HepG2 (cell line): ENCODE measurements around the gene C14orf119. TPM values are rescaled to one million over a fixed set of nuclear protein-coding genes. Genes with fewer than 3 reads are reported as not detected.

ENCODE experiments used
- ADNP ChIP-seq: sonication (generic); formaldehyde crosslinking; IDR thresholded peaks from 2 replicates; pipeline ENCODE4 v1.4.0; 2020; ENCODE audit warnings: missing genetic modification reagents
- AHR ChIP-seq: IDR thresholded peaks from 2 replicates; pipeline ENCODE4 v1.6.1; 2018; ENCODE audit warnings: missing genetic modification reagents, missing compliant biosample characterization
- DMAP1 ChIP-seq: IDR thresholded peaks from 2 replicates; pipeline ENCODE4 v1.6.1; 2016
- FOXJ3 ChIP-seq: sonication (generic); formaldehyde crosslinking; IDR thresholded peaks from 2 replicates; pipeline ENCODE4 v1.4.0; 2020; ENCODE audit warnings: missing genetic modification reagents, mild to moderate bottlenecking, borderline replicate concordance
- HOXD1 ChIP-seq: sonication (generic); formaldehyde crosslinking; IDR thresholded peaks from 2 replicates; pipeline ENCODE4 v1.5.0; 2020; ENCODE audit warnings: missing genetic modification reagents
- KAT8 ChIP-seq: IDR thresholded peaks from 2 replicates; pipeline ENCODE4 v1.6.1; 2016; ENCODE audit warnings: missing genetic modification reagents, missing compliant biosample characterization
- MIER3 ChIP-seq: IDR thresholded peaks from 2 replicates; pipeline ENCODE4 v1.6.1; 2016; ENCODE audit warnings: missing compliant biosample characterization, borderline replicate concordance
- MTA3 ChIP-seq: sonication (generic); formaldehyde crosslinking; IDR thresholded peaks from 2 replicates; pipeline ENCODE4 v1.4.0; 2020; ENCODE audit warnings: missing genetic modification reagents
- PTBP1 ChIP-seq: fragments of 200-400 bp; formaldehyde crosslinking; IDR thresholded peaks from 2 replicates; pipeline ENCODE4 v1.6.1; 2018; ENCODE audit warnings: low read length, low read depth; ENCODE audit not compliant: poor library complexity, severe bottlenecking
- SCMH1 ChIP-seq: sonication (generic); formaldehyde crosslinking; IDR thresholded peaks from 2 replicates; pipeline ENCODE4 v1.9.0; 2021; ENCODE audit warnings: missing genetic modification reagents, mild to moderate bottlenecking, borderline replicate concordance
- SP4 ChIP-seq: sonication (generic); formaldehyde crosslinking; IDR thresholded peaks from 2 replicates; pipeline ENCODE4 v1.8.1; 2023; ENCODE audit warnings: mild to moderate bottlenecking, missing genetic modification reagents
- SPEN ChIP-seq: sonication (generic); formaldehyde crosslinking; IDR thresholded peaks from 2 replicates; pipeline ENCODE4 v1.5.1; 2020; ENCODE audit warnings: low read depth, mild to moderate bottlenecking, missing genetic modification reagents
- TOE1 ChIP-seq: sonication (generic); formaldehyde crosslinking; IDR thresholded peaks from 2 replicates; pipeline ENCODE4 v1.4.0; 2020; ENCODE audit warnings: mild to moderate bottlenecking, missing genetic modification reagents
- ZBTB3 ChIP-seq: sonication (generic); formaldehyde crosslinking; IDR thresholded peaks from 2 replicates; pipeline ENCODE4 v1.4.0; 2020; ENCODE audit warnings: low read depth, mild to moderate bottlenecking, moderate library complexity, missing genetic modification reagents, borderline replicate concordance
- ZNF24 ChIP-seq: fragments of 450-650 bp; IDR thresholded peaks from 2 replicates; pipeline ENCODE4 v1.6.1; 2017; ENCODE audit warnings: antibody characterized with exemption, mild to moderate bottlenecking
- ZNF253 ChIP-seq: sonication (generic); formaldehyde crosslinking; IDR thresholded peaks from 2 replicates; pipeline ENCODE4 v1.8.0; 2022; ENCODE audit warnings: mild to moderate bottlenecking, missing genetic modification reagents, borderline replicate concordance
- ZNF441 ChIP-seq: sonication (generic); formaldehyde crosslinking; IDR thresholded peaks from 2 replicates; pipeline ENCODE4 v1.7.0; 2021; ENCODE audit warnings: missing genetic modification reagents, borderline replicate concordance
- ZNF619 ChIP-seq: sonication (generic); formaldehyde crosslinking; IDR thresholded peaks from 2 replicates; pipeline ENCODE4 v1.4.0; 2020; ENCODE audit warnings: mild to moderate bottlenecking, missing genetic modification reagents
- ZNF678 ChIP-seq: sonication (generic); formaldehyde crosslinking; IDR thresholded peaks from 2 replicates; pipeline ENCODE4 v1.4.0; 2020; ENCODE audit warnings: mild to moderate bottlenecking, missing genetic modification reagents
- ZNF839 ChIP-seq: sonication (generic); formaldehyde crosslinking; IDR thresholded peaks from 2 replicates; pipeline ENCODE4 v1.4.0; 2020; ENCODE audit warnings: missing genetic modification reagents, mild to moderate bottlenecking, borderline replicate concordance
- ZUFSP ChIP-seq: sonication (generic); formaldehyde crosslinking; IDR thresholded peaks from 2 replicates; pipeline ENCODE4 v1.9.0; 2021; ENCODE audit warnings: missing genetic modification reagents, mild to moderate bottlenecking, borderline replicate concordance
- polyA plus RNA-seq, 8 experiments: library from polyadenylated mRNA; depleted of rRNA in 3 of 8; stranded (reverse) in 7 of 8; unstranded in 1 of 8; fragments of >200 nt; fragmentation: Illumina TruSeq in 4 of 8; extraction: Trizol in 4 of 8; gene quantifications; 2 replicates each; pipeline versions ENCODE4 v1.2.1 to v1.2.3, GENCODE V29; 2011 to 2016; ENCODE audit warnings: low read depth in 4 of 8, missing spikeins in 1 of 8, mixed read lengths in 1 of 8; ENCODE audit not compliant: insufficient read depth in 1 of 8
- total RNA-seq, 5 experiments: library from RNA; depleted of rRNA; stranded (reverse); fragments of >200 nt; fragmentation: Illumina TruSeq; extraction: Trizol; gene quantifications; 2 replicates each; pipeline ENCODE4 v1.2.3, GENCODE V29; 2016; ENCODE audit warnings: low read depth in 1 of 5
- TF ChIP-seq, protein P1 (sequence below): sonication (generic); formaldehyde crosslinking; IDR thresholded peaks from 2 replicates; pipeline ENCODE4 v1.9.0; 2021; ENCODE audit warnings: missing genetic modification reagents, mild to moderate bottlenecking, borderline replicate concordance
- TF ChIP-seq, protein P2 (sequence below): sonication (generic); formaldehyde crosslinking; IDR thresholded peaks from 2 replicates; pipeline ENCODE4 v1.5.1; 2020; ENCODE audit warnings: missing genetic modification reagents, mild to moderate bottlenecking, borderline replicate concordance
- TF ChIP-seq, protein P3 (sequence below): sonication (generic); formaldehyde crosslinking; IDR thresholded peaks from 2 replicates; pipeline ENCODE4 v1.8.1; 2022; ENCODE audit warnings: low read depth, mild to moderate bottlenecking, missing genetic modification reagents

C14orf119 gene
- total and polyA plus RNA-seq, 2 of the 13 experiments (the other 11 are each of a cell fraction or from before 2014, with no cell fraction given): 117 to 206 TPM

DNA sequence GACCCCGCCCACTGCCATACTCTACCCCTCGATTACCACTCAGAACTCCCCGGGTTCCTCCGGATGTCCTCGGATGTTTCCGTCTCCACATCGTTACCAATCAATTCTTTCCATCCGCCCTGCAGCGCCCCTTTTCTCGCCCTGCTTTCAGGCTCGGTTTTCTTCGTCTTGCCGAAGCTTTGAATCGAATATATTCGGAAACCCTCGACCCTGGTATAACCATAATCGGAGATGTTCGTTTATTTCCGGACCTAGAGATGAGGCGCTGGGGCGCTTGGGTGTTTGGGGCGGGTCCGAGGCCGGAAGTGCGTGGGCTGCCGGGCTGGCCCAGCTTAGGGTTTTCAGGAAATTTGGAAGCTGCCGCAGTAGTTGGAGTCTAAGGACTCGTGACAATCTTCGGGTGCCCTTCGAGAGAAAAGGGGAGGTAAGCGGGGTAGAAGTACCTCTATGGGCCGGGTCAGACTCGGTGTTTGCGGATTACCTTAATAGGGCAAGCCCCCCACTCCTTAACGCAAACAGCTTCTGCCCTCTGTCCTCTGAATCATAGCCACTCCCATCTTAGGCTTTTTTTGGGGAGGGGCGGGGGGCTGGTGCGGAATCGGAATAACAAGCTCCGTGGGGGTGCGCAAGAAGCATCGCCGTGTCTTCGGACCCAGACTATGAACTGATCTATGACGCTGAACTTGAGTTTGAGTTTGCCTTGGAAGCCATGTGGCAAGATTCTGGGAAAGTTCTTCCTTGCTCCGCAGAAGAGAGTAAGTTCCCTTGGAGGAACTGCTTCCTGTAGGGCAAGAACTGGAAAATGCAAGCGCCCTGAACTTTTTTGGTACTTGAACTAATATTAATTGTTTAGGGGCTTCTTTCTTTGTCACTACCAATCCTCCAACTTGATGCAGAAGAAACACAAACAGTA lies at the start of gene C14orf119 (continued):
- TF ChIP-seq, protein P1, sequence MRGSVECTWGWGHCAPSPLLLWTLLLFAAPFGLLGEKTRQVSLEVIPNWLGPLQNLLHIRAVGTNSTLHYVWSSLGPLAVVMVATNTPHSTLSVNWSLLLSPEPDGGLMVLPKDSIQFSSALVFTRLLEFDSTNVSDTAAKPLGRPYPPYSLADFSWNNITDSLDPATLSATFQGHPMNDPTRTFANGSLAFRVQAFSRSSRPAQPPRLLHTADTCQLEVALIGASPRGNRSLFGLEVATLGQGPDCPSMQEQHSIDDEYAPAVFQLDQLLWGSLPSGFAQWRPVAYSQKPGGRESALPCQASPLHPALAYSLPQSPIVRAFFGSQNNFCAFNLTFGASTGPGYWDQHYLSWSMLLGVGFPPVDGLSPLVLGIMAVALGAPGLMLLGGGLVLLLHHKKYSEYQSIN (CRISPR knock-in tag): no peak
- no peak for TF ChIP-seq SCMH1 (CRISPR knock-in tag)
- TF ChIP-seq, protein P2, sequence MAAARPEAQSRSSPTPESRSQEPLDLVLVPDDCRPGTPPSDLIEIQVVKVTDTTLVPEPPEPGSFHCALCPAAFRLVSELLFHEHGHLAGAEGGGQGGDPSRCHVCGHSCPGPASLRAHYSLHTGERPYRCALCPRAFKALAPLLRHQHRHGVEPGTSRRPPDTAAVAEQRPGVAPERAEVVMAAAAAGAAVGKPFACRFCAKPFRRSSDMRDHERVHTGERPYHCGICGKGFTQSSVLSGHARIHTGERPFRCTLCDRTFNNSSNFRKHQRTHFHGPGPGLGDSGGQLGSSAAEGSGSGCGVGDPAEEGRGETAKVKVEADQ (CRISPR knock-in tag): no peak; the same call in 1 of the 2 replicates
- TF ChIP-seq, protein P3, sequence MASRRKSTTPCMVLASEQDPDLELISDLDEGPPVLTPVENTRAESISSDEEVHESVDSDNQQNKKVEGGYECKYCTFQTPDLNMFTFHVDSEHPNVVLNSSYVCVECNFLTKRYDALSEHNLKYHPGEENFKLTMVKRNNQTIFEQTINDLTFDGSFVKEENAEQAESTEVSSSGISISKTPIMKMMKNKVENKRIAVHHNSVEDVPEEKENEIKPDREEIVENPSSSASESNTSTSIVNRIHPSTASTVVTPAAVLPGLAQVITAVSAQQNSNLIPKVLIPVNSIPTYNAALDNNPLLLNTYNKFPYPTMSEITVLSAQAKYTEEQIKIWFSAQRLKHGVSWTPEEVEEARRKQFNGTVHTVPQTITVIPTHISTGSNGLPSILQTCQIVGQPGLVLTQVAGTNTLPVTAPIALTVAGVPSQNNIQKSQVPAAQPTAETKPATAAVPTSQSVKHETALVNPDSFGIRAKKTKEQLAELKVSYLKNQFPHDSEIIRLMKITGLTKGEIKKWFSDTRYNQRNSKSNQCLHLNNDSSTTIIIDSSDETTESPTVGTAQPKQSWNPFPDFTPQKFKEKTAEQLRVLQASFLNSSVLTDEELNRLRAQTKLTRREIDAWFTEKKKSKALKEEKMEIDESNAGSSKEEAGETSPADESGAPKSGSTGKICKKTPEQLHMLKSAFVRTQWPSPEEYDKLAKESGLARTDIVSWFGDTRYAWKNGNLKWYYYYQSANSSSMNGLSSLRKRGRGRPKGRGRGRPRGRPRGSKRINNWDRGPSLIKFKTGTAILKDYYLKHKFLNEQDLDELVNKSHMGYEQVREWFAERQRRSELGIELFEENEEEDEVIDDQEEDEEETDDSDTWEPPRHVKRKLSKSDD: peak; percentile 26; the same call in 1 of the 2 replicates
- TF ChIP-seq DMAP1 (CRISPR knock-in tag): no peak; the same call in none of the 2 replicates
- no peak for TF ChIP-seq ZUFSP (CRISPR knock-in tag)
- peak; percentile 91; the same call in 1 of the 2 replicates for TF ChIP-seq KAT8 (CRISPR knock-in tag)
- TF ChIP-seq ADNP (CRISPR knock-in tag): no peak
- no peak; the same call in 1 of the 2 replicates for TF ChIP-seq ZNF441 (CRISPR knock-in tag)
- TF ChIP-seq MIER3 (CRISPR knock-in tag): no peak
- TF ChIP-seq ZNF24: no peak
- no peak for TF ChIP-seq HOXD1 (CRISPR knock-in tag)
- TF ChIP-seq ZNF678 (CRISPR knock-in tag): no peak
- TF ChIP-seq ZNF253 (CRISPR knock-in tag): no peak
- TF ChIP-seq ZNF619 (CRISPR knock-in tag): peak; percentile 65
- TF ChIP-seq MTA3 (CRISPR knock-in tag): no peak
- peak; percentile 6 for TF ChIP-seq PTBP1
- peak; percentile 65 for TF ChIP-seq SP4 (CRISPR knock-in tag)
- no peak for TF ChIP-seq FOXJ3 (CRISPR knock-in tag)
- TF ChIP-seq SPEN (CRISPR knock-in tag): peak; percentile 93
- peak; percentile 36 for TF ChIP-seq ZBTB3
- TF ChIP-seq TOE1: no peak; the same call in 1 of the 2 replicates
- no peak for TF ChIP-seq AHR (CRISPR knock-in tag)
- TF ChIP-seq ZNF839 (CRISPR knock-in tag): peak; percentile 82; the same call in 1 of the 2 replicates
